SK-N-MC (cell line): ENCODE results near the gene DTNA.

ENCODE experiments used
- DNase-seq: peaks from one replicate; pipeline ENCODE4 v3.0.0-alpha.2; 2011; ENCODE audit warnings: low read depth, low spot score
- H3K27ac ChIP-seq: fragments of 200-600 bp; sonication (generic); 2 replicates; pipeline ENCODE4 v1.5.1; 2016; ENCODE audit warnings: mixed run types
- H3K36me3 ChIP-seq: fragments of 200-600 bp; sonication (generic); 2 replicates; pipeline ENCODE4 v1.6.1; 2017; ENCODE audit warnings: antibody characterized with exemption, low read length, mixed read lengths; ENCODE audit not compliant: insufficient read depth
- H3K4me3 ChIP-seq: fragments of 200-600 bp; sonication (generic); 2 replicates; pipeline ENCODE4 v1.5.1; 2016
- H3K9ac ChIP-seq: fragments of 200-600 bp; sonication (generic); 2 replicates; pipeline ENCODE4 v1.8.0; 2017; ENCODE audit warnings: mixed run types, mixed read lengths; ENCODE audit not compliant: insufficient read length
- H3K9me3 ChIP-seq: fragments of 200-600 bp; sonication (generic); 2 replicates; pipeline ENCODE4 v1.6.1; 2017; ENCODE audit warnings: low read depth, mild to moderate bottlenecking, antibody characterized with exemption, low read length, moderate library complexity, mixed read lengths
- EZH2 ChIP-seq: fragments of 200-600 bp; sonication (generic); IDR thresholded peaks from one replicate; pipeline ENCODE4 v1.6.1; 2017; ENCODE audit warnings: antibody characterized with exemption
- FOXP2 ChIP-seq: optimal IDR thresholded peaks from 2 replicates; pipeline ENCODE3; 2011; ENCODE audit warnings: mild to moderate bottlenecking, moderate library complexity; ENCODE audit not compliant: insufficient read depth; ENCODE audit errors: extremely low read length, control extremely low read depth
- POLR2AphosphoS5 ChIP-seq: IDR thresholded peaks from 2 replicates; pipeline ENCODE4 v1.6.1; 2012; ENCODE audit warnings: mild to moderate bottlenecking, low read depth, low read length, borderline replicate concordance

The DTNA gene

GRCh38 chr18:34857320-34857719, 147.2 kb downstream of the DTNA start:
- H3K9ac ChIP-seq = no peak overlapping the region
- no peaks in the 10 kb centered on the region for H3K9me3 ChIP-seq
- H3K36me3 ChIP-seq = no peaks in the 10 kb centered on the region
- no peak for TF ChIP-seq EZH2
- no peak for TF ChIP-seq FOXP2
- no peak for TF ChIP-seq POLR2AphosphoS5
- DNase-seq = no peak
- H3K4me3 ChIP-seq = no peak overlapping the region
- H3K27ac ChIP-seq = no peak overlapping the region

- Histone ChIP-seq H3K27ac (no peak overlapping the region), H3K9me3 (no peaks in the 10 kb centered on the region), H3K36me3 (no peaks in the 10 kb centered on the region), H3K4me3 (no peak overlapping the region), H3K9ac (no peak overlapping the region)
- no peak for DNase-seq
- TF ChIP-seq FOXP2 = no peak
- no peak for TF ChIP-seq EZH2
- no peak for TF ChIP-seq POLR2AphosphoS5
Observed at GRCh38 chr18:34858188-34858587, 148.1 kb downstream of the DTNA start.

GRCh38 chr18:34859496-34859895, 149.4 kb downstream of the DTNA start:
- H3K9ac ChIP-seq = no peak overlapping the region
- no peaks in the 10 kb centered on the region for H3K36me3 ChIP-seq
- no peak overlapping the region for H3K4me3 ChIP-seq
- TF ChIP-seq FOXP2 (no peak), EZH2 (no peak), POLR2AphosphoS5 (no peak)
- H3K9me3 ChIP-seq = no peaks in the 10 kb centered on the region
- no peak for DNase-seq
- no peak overlapping the region for H3K27ac ChIP-seq

- H3K9me3 ChIP-seq = no peaks in the 10 kb centered on the region
- DNase-seq = no peak
Observed at GRCh38 chr18:34862561-34862960, 152.5 kb downstream of the DTNA start.

GRCh38 chr18:34863702-34864101, 153.6 kb downstream of the DTNA start:
- no peak overlapping the region for H3K27ac ChIP-seq
- no peak overlapping the region for H3K4me3 ChIP-seq
- TF ChIP-seq POLR2AphosphoS5 = no peak
- no peak for TF ChIP-seq EZH2
- no peak for TF ChIP-seq FOXP2
- H3K36me3 ChIP-seq = no peaks in the 10 kb centered on the region
- H3K9me3 ChIP-seq = no peaks in the 10 kb centered on the region
- no peak overlapping the region for H3K9ac ChIP-seq
- DNase-seq = no peak

More at GRCh38 chr18:34862561-34862960, 152.5 kb downstream of the DTNA start:
- no peak overlapping the region for H3K27ac ChIP-seq
- no peak overlapping the region for H3K9ac ChIP-seq
- no peaks in the 10 kb centered on the region for H3K36me3 ChIP-seq
- no peak overlapping the region for H3K4me3 ChIP-seq
- TF ChIP-seq POLR2AphosphoS5 (no peak), FOXP2 (no peak), EZH2 (no peak)

- no peak for TF ChIP-seq FOXP2
- no peak for TF ChIP-seq POLR2AphosphoS5
- no peak for TF ChIP-seq EZH2
- no peaks in the 10 kb centered on the region for H3K9me3 ChIP-seq
- H3K27ac ChIP-seq = no peak overlapping the region
- no peak overlapping the region for H3K4me3 ChIP-seq
- no peak overlapping the region for H3K9ac ChIP-seq
- H3K36me3 ChIP-seq = no peaks in the 10 kb centered on the region
- DNase-seq = no peak
Observed at GRCh38 chr18:34864836-34865497, 154.9 kb downstream of the DTNA start.

GRCh38 chr18:34866310-34866709, 156.2 kb downstream of the DTNA start:
- DNase-seq = no peak
- Histone ChIP-seq H3K9ac (no peak overlapping the region), H3K4me3 (no peak overlapping the region), H3K27ac (no peak overlapping the region), H3K36me3 (no peaks in the 10 kb centered on the region), H3K9me3 (no peaks in the 10 kb centered on the region)
- TF ChIP-seq FOXP2 = no peak
- no peak for TF ChIP-seq POLR2AphosphoS5
- TF ChIP-seq EZH2 = no peak

- H3K27ac ChIP-seq = no peak overlapping the region
- no peak overlapping the region for H3K4me3 ChIP-seq
- no peak overlapping the region for H3K9ac ChIP-seq
- DNase-seq = no peak
- H3K36me3 ChIP-seq = no peaks in the 10 kb centered on the region
- TF ChIP-seq FOXP2 (no peak), EZH2 (no peak), POLR2AphosphoS5 (no peak)
- no peaks in the 10 kb centered on the region for H3K9me3 ChIP-seq
Observed at GRCh38 chr18:34866739-34867138, 156.6 kb downstream of the DTNA start.

GRCh38 chr18:34867520-34867919, 157.4 kb downstream of the DTNA start:
- Histone ChIP-seq H3K9me3 (no peaks in the 10 kb centered on the region), H3K27ac (no peak overlapping the region), H3K36me3 (no peaks in the 10 kb centered on the region), H3K4me3 (no peak overlapping the region), H3K9ac (no peak overlapping the region)
- DNase-seq = no peak
- TF ChIP-seq EZH2 = no peak
- TF ChIP-seq POLR2AphosphoS5 = no peak
- TF ChIP-seq FOXP2 = no peak
